ENCODE measurements around the gene FREM2.

The FREM2 gene

DNA sequence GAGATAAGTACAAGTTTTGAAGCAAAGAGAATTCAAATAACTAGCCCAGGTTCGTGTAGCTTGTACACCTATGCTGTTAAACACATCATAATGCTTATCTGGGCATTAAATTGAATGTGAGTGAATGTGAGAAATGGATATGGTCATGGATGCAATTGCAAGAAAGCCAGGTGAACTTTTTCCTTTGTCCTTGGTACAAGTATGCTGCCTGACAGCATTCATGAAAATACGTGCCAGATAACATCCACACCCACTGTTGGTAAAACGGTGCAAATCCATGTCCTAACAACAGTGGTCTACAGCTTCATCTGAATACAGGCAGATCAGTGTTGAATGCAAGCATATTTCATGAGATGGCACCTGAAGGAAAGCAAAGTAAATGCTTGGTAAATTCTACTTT lies 181.5 kb downstream of the FREM2 start:
- no peaks in the 10 kb centered on the region for H3K27me3 ChIP-seq (ENCODE audit: control insufficient read depth, insufficient read depth, low read length)
- H3K4me3 ChIP-seq (ENCODE audit: low read depth, low read length): no peak overlapping the region
- H3K9ac ChIP-seq (ENCODE audit: low read length): no peak overlapping the region
- no peaks in the 10 kb centered on the region for H3K9me3 ChIP-seq (ENCODE audit: control insufficient read depth, insufficient read depth, low read depth, low read length)
- H3K27ac ChIP-seq (ENCODE audit: low read depth, low read length): no peak overlapping the region
- H3K4me1 ChIP-seq (ENCODE audit: control insufficient read depth, insufficient read depth, low read length): peaks cover 3% of the 10 kb centered on the region; the same call in 1 of the 2 replicates
- H3K36me3 ChIP-seq (ENCODE audit: control insufficient read depth, insufficient read depth, low read length): 0 out of 2 replicates have a peak, but pooled peaks cover 3% of the 10 kb centered on the region

DNA sequence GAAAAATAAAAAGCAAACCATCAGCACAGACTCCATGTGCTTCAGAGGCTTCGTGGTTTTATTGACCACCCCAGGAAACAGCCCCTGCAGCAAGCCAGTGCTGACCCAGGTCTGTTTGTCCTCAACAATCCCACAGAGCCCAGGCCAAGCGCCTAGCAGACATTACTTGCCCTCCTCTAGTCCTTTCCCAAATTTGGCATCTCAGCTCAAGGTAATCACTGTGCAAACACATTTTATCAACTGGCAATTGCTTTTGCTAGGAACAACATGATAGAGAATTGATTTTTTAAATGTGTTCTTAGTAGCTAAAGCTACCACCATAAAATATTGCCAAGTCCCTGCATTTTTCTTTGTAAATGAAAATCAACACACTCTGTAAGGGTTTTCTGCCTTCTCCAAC lies 182.0 kb downstream of the FREM2 start:
- H3K9me3 ChIP-seq (ENCODE audit: control insufficient read depth, insufficient read depth, low read depth, low read length): no peaks in the 10 kb centered on the region
- H3K9ac ChIP-seq (ENCODE audit: low read length): no peak overlapping the region
- H3K27me3 ChIP-seq (ENCODE audit: control insufficient read depth, insufficient read depth, low read length): no peaks in the 10 kb centered on the region
- no peak overlapping the region for H3K27ac ChIP-seq (ENCODE audit: low read depth, low read length)
- no peak overlapping the region for H3K4me3 ChIP-seq (ENCODE audit: low read depth, low read length)
- H3K36me3 ChIP-seq (ENCODE audit: control insufficient read depth, insufficient read depth, low read length): 0 out of 2 replicates have a peak, but pooled peaks cover 3% of the 10 kb centered on the region
- H3K4me1 ChIP-seq (ENCODE audit: control insufficient read depth, insufficient read depth, low read length): peaks cover 3% of the 10 kb centered on the region; the same call in 1 of the 2 replicates

- H3K9me3 ChIP-seq (ENCODE audit: control insufficient read depth, insufficient read depth, low read depth, low read length): no peaks in the 10 kb centered on the region
- no peak overlapping the region for H3K4me3 ChIP-seq (ENCODE audit: low read depth, low read length)
- H3K27ac ChIP-seq (ENCODE audit: low read depth, low read length): no peak overlapping the region
- H3K4me1 ChIP-seq (ENCODE audit: control insufficient read depth, insufficient read depth, low read length): peaks cover 3% of the 10 kb centered on the region; the same call in 1 of the 2 replicates
- no peaks in the 10 kb centered on the region for H3K27me3 ChIP-seq (ENCODE audit: control insufficient read depth, insufficient read depth, low read length)
- H3K36me3 ChIP-seq (ENCODE audit: control insufficient read depth, insufficient read depth, low read length): peaks cover 8% of the 10 kb centered on the region; the same call in 1 of the 2 replicates
- H3K9ac ChIP-seq (ENCODE audit: low read length): no peak overlapping the region
Observed at GRCh38 chr13:38871275-38871674, 184.4 kb downstream of the FREM2 start.

GRCh38 chr13:38872693-38873092 lies 185.8 kb downstream of the FREM2 start:
- no peak overlapping the region for H3K9ac ChIP-seq (ENCODE audit: low read length)
- H3K27ac ChIP-seq (ENCODE audit: low read depth, low read length): no peak overlapping the region
- peaks cover 8% of the 10 kb centered on the region; the same call in 1 of the 2 replicates for H3K36me3 ChIP-seq (ENCODE audit: control insufficient read depth, insufficient read depth, low read length)
- H3K4me1 ChIP-seq (ENCODE audit: control insufficient read depth, insufficient read depth, low read length): peaks cover 3% of the 10 kb centered on the region; the same call in 1 of the 2 replicates
- H3K9me3 ChIP-seq (ENCODE audit: control insufficient read depth, insufficient read depth, low read depth, low read length): no peaks in the 10 kb centered on the region
- H3K27me3 ChIP-seq (ENCODE audit: control insufficient read depth, insufficient read depth, low read length): no peaks in the 10 kb centered on the region
- H3K4me3 ChIP-seq (ENCODE audit: low read depth, low read length): no peak overlapping the region

DNA sequence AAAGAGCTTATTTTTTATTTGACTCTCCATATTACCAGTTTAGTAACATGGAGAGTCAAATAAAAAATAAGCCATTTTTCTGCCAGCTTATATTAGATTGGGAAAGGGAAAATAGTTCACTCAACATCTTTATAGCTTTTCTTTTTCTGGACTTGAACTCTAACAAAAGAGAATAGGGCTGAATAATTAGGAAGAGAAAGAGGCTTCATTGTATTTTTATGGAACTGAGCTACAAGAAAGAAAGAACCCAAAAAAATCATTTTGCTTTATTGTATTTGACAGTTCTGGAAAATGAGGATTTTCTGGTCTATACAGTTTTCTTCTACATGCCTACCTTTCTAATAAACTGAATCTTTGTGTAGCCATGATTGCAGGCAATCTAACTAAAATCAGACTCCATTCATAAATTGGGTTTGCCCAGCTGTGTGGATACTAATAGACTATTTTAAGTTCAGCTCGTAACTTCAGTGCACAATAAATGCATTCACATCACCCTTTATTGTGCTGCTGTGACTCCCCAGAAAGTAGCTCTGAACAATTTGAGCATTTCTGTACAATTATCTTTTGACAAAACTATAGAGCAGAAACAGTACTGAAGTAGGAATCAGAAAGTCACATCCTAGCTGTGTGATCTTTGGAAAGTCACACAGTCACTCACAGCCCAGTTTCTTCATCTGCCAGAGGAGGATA lies 188.5 kb downstream of the FREM2 start:
- Histone ChIP-seq H3K9ac (ENCODE audit: low read length) (no peak overlapping the region), H3K4me1 (ENCODE audit: control insufficient read depth, insufficient read depth, low read length) (peaks cover 3% of the 10 kb centered on the region; the same call in 1 of the 2 replicates), H3K27me3 (ENCODE audit: control insufficient read depth, insufficient read depth, low read length) (no peaks in the 10 kb centered on the region), H3K27ac (ENCODE audit: low read depth, low read length) (no peak overlapping the region), H3K36me3 (ENCODE audit: control insufficient read depth, insufficient read depth, low read length) (peaks cover 15% of the 10 kb centered on the region; the same call in 1 of the 2 replicates), H3K9me3 (ENCODE audit: control insufficient read depth, insufficient read depth, low read depth, low read length) (no peaks in the 10 kb centered on the region), H3K4me3 (ENCODE audit: low read depth, low read length) (no peak overlapping the region)

DNA sequence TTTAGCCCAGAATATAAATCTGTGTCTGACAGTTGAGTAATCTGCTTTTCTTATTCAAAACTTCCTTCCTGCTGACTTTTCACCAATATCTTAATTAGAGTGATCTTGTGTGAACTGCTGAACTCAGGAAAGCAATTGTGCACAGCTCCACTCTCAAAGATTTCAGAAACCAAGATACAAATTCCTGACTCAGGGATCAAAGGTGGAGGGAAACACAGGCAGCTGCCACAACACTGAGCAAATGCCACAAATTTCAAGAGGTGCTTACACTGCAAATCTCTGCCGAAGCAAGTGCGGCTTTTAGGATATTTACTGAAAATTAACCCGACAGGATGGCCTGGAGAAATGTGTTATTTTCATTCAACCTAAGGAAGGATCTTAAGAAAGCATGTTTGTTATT lies 192.4 kb downstream of the FREM2 start:
- Histone ChIP-seq H3K27ac (ENCODE audit: low read depth, low read length) (no peak overlapping the region), H3K9me3 (ENCODE audit: control insufficient read depth, insufficient read depth, low read depth, low read length) (no peaks in the 10 kb centered on the region), H3K36me3 (ENCODE audit: control insufficient read depth, insufficient read depth, low read length) (peaks cover 20% of the 10 kb centered on the region; the same call in 1 of the 2 replicates), H3K4me1 (ENCODE audit: control insufficient read depth, insufficient read depth, low read length) (peaks cover 8% of the 10 kb centered on the region; the same call in 1 of the 2 replicates), H3K9ac (ENCODE audit: low read length) (no peak overlapping the region), H3K4me3 (ENCODE audit: low read depth, low read length) (no peak overlapping the region), H3K27me3 (ENCODE audit: control insufficient read depth, insufficient read depth, low read length) (no peaks in the 10 kb centered on the region)

- Histone ChIP-seq H3K36me3 (ENCODE audit: control insufficient read depth, insufficient read depth, low read length) (peaks cover 17% of the 10 kb centered on the region; the same call in 1 of the 2 replicates), H3K9me3 (ENCODE audit: control insufficient read depth, insufficient read depth, low read depth, low read length) (no peaks in the 10 kb centered on the region), H3K9ac (ENCODE audit: low read length) (no peak overlapping the region), H3K4me3 (ENCODE audit: low read depth, low read length) (no peak overlapping the region), H3K27me3 (ENCODE audit: control insufficient read depth, insufficient read depth, low read length) (no peaks in the 10 kb centered on the region), H3K4me1 (ENCODE audit: control insufficient read depth, insufficient read depth, low read length) (peaks cover 8% of the 10 kb centered on the region; the same call in 1 of the 2 replicates), H3K27ac (ENCODE audit: low read depth, low read length) (no peak overlapping the region)
Observed at GRCh38 chr13:38879786-38880185, 192.9 kb downstream of the FREM2 start.

GRCh38 chr13:38880397-38880796 lies 193.5 kb downstream of the FREM2 start:
- Histone ChIP-seq H3K27me3 (ENCODE audit: control insufficient read depth, insufficient read depth, low read length) (no peaks in the 10 kb centered on the region), H3K27ac (ENCODE audit: low read depth, low read length) (no peak overlapping the region), H3K36me3 (ENCODE audit: control insufficient read depth, insufficient read depth, low read length) (peaks cover 16% of the 10 kb centered on the region; the same call in 1 of the 2 replicates), H3K9ac (ENCODE audit: low read length) (no peak overlapping the region), H3K4me1 (ENCODE audit: control insufficient read depth, insufficient read depth, low read length) (peaks cover 8% of the 10 kb centered on the region; the same call in 1 of the 2 replicates), H3K9me3 (ENCODE audit: control insufficient read depth, insufficient read depth, low read depth, low read length) (no peaks in the 10 kb centered on the region), H3K4me3 (ENCODE audit: low read depth, low read length) (no peak overlapping the region)

GRCh38 chr13:38883783-38884182 lies 196.9 kb downstream of the FREM2 start:
- Histone ChIP-seq H3K27ac (ENCODE audit: low read depth, low read length) (no peak overlapping the region), H3K9me3 (ENCODE audit: control insufficient read depth, insufficient read depth, low read depth, low read length) (no peaks in the 10 kb centered on the region), H3K4me1 (ENCODE audit: control insufficient read depth, insufficient read depth, low read length) (peaks cover 11% of the 10 kb centered on the region), H3K36me3 (ENCODE audit: control insufficient read depth, insufficient read depth, low read length) (peaks cover 8% of the 10 kb centered on the region; the same call in 1 of the 2 replicates), H3K27me3 (ENCODE audit: control insufficient read depth, insufficient read depth, low read length) (no peaks in the 10 kb centered on the region), H3K9ac (ENCODE audit: low read length) (no peak overlapping the region), H3K4me3 (ENCODE audit: low read depth, low read length) (no peak overlapping the region)

DNA sequence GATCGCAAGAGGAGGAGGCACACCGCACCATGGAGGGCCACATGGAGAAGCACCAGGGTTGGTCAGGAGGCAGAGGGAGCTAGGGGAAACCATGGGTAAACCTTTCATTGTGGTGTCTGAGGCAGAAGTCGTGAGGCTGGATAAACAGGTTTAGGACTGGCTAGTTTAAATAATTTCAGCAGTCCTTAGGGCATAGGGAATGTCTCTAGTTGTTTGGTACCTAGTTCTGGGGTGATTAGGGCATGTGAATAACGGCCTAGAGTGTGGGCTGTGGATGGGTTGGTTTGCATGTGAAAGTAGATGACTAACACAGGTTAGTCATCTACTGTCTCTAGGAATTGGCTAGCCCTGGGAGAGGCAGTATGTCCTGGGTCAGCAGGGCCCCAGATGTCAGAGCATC lies 201.4 kb downstream of the FREM2 start:
- H3K9ac ChIP-seq (ENCODE audit: low read length): no peak overlapping the region
- H3K4me1 ChIP-seq (ENCODE audit: control insufficient read depth, insufficient read depth, low read length): peaks cover 11% of the 10 kb centered on the region

GRCh38 chr13:38895075-38895474 lies 208.2 kb downstream of the FREM2 start:
- H3K4me1 ChIP-seq (ENCODE audit: control insufficient read depth, insufficient read depth, low read length): no peaks in the 10 kb centered on the region
- H3K4me3 ChIP-seq (ENCODE audit: low read depth, low read length): no peak overlapping the region
- no peak overlapping the region for H3K27ac ChIP-seq (ENCODE audit: low read depth, low read length)
- H3K36me3 ChIP-seq (ENCODE audit: control insufficient read depth, insufficient read depth, low read length): no peaks in the 10 kb centered on the region
- H3K27me3 ChIP-seq (ENCODE audit: control insufficient read depth, insufficient read depth, low read length): 0 out of 2 replicates have a peak, but pooled peaks cover 3% of the 10 kb centered on the region
- peaks cover 12% of the 10 kb centered on the region for H3K9me3 ChIP-seq (ENCODE audit: control insufficient read depth, insufficient read depth, low read depth, low read length)
- no peak overlapping the region for H3K9ac ChIP-seq (ENCODE audit: low read length)

More for the DNA sequence above, 201.4 kb downstream of the FREM2 start:
- Histone ChIP-seq H3K4me3 (ENCODE audit: low read depth, low read length) (no peak overlapping the region), H3K27ac (ENCODE audit: low read depth, low read length) (no peak overlapping the region), H3K27me3 (ENCODE audit: control insufficient read depth, insufficient read depth, low read length) (no peaks in the 10 kb centered on the region), H3K9me3 (ENCODE audit: control insufficient read depth, insufficient read depth, low read depth, low read length) (peaks cover 9% of the 10 kb centered on the region), H3K36me3 (ENCODE audit: control insufficient read depth, insufficient read depth, low read length) (no peaks in the 10 kb centered on the region)

All from HUES6 (cell line).